Activated T-cell treated with anti-CD3 and anti-CD28 coated beads, Interleukin-2, amount 50 U/mL, for 4 hours (primary cell): ENCODE data around the gene UBE2I. TPM values are rescaled to one million over a fixed set of nuclear protein-coding genes. Genes with fewer than 3 reads are reported as not detected.
A peak's percentile ranks its signal among the peaks of the same experiment; 100 is the strongest.
"Not testable (repeated sequence)": the region's sequence is repeated elsewhere in the genome, so short reads cannot be mapped to it uniquely, and the experiment has no call there.

Experiments
- ATAC-seq, 2 donors: fragments of 200-7000 bp; cut with Tn5 transposase; one replicate each; pipeline ENCODE4 v1.10.0; 2021
- DNase-seq: peaks from one replicate; pipeline ENCODE4 v3.0.0-alpha.2; 2020
- H3K27me3 Mint-ChIP-seq: one replicate; pipeline ENCODE4 v1.8.0; 2021; ENCODE audit warnings: low read depth, mixed read lengths
- H3K36me3 Mint-ChIP-seq: one replicate; pipeline ENCODE4 v1.8.0; 2022; ENCODE audit warnings: mixed read lengths; ENCODE audit not compliant: insufficient read depth
- H3K4me1 Mint-ChIP-seq: one replicate; pipeline ENCODE4 v1.8.0; 2021; ENCODE audit warnings: low read depth, mixed read lengths
- H3K4me3 Mint-ChIP-seq: one replicate; pipeline ENCODE4 v1.8.0; 2021; ENCODE audit warnings: mild to moderate bottlenecking, moderate library complexity, mixed read lengths
- H3K9me3 Mint-ChIP-seq: one replicate; pipeline ENCODE4 v1.8.0; 2021; ENCODE audit warnings: mixed read lengths
- total RNA-seq, 3 donors: library from RNA; stranded (reverse); gene quantifications; one replicate each; pipeline ENCODE4 v1.2.1, GENCODE V29; 2021

The UBE2I gene
- total RNA-seq, 3 donors from 2014 or later, result 234 to 251 (median 247) TPM

DNA sequence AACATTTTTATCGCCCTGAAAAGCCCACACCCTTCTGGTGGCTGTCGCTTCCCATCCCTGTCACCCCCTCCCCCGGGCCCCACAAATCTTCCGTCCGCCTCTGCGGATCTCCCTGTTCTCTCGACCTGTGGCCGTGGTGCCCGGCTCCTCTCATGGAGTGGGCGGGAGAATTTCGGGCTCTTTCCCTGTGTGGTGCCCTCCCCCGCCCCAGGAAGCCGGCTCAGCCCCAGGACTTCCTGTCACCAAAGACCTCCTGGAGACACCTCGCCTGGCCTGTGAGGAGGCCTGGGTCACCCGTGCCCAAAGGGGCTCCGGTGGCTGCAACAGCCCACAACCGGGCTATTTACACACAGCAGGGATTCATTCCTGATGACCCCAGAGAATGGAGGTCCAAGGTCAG lies 26.1 kb upstream of the UBE2I start:
- Mint-ChIP-seq H3K27me3 (peaks cover 23% of the 10 kb centered on the region), H3K9me3 (no peaks in the 10 kb centered on the region), H3K36me3 (no peaks in the 10 kb centered on the region), H3K4me1 (no peaks in the 10 kb centered on the region), H3K4me3 (no peak overlapping the region)
- DNase-seq (no peak), ATAC-seq (no peak)

DNA sequence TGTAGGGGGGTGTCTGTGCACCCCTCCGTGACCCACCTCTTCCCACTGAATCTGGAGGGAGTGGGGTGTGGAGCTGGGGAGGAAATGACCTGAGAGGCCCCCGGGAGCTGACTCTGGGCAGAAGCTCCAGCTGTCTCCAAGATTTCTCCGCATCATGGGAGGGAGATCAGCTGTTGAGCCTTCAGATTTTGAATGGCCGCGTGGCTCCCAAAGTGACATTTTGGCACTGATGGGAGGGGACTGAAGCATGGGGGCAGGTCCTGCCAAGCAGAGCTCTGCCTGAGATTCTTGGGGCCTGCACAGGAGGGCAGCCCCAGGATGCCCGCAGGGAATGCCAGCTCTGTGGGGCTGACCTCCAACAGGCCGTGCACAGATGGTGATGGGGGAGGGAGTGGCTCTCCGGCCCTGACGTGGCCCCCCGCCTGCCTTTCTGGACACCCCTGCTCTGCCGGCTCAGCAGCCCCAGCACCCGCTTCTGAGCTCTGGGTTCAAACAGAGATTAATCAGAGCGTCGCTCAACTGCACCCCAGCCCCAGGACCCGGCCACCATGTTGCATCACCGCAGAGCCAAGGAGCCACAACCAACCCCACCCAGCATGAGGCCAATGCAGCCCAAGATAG lies 25.3 kb upstream of the UBE2I start:
- ATAC-seq, result no peak
- Mint-ChIP-seq H3K36me3 (no peaks in the 10 kb centered on the region), H3K4me3 (no peak overlapping the region), H3K9me3 (no peaks in the 10 kb centered on the region), H3K27me3 (peaks cover 26% of the 10 kb centered on the region), H3K4me1 (no peaks in the 10 kb centered on the region)
- DNase-seq, result no peak

GRCh38 chr16:1285669-1286512 lies 23.5 kb upstream of the UBE2I start:
- no peak for DNase-seq
- H3K4me1 Mint-ChIP-seq, result no peaks in the 10 kb centered on the region
- no peak overlapping the region for H3K4me3 Mint-ChIP-seq
- no peaks in the 10 kb centered on the region for H3K36me3 Mint-ChIP-seq
- ATAC-seq, result no peak
- H3K27me3 Mint-ChIP-seq, result peaks cover 40% of the 10 kb centered on the region
- H3K9me3 Mint-ChIP-seq, result no peaks in the 10 kb centered on the region

- ATAC-seq, result no peak
- H3K4me3 Mint-ChIP-seq, result no peak overlapping the region
Observed at GRCh38 chr16:1286513-1287094, 22.8 kb upstream of the UBE2I start.

GRCh38 chr16:1287982-1288670 lies 21.3 kb upstream of the UBE2I start:
- no peak for DNase-seq
- Mint-ChIP-seq H3K4me1 (no peaks in the 10 kb centered on the region), H3K27me3 (peaks cover 58% of the 10 kb centered on the region), H3K36me3 (no peaks in the 10 kb centered on the region), H3K9me3 (no peaks in the 10 kb centered on the region), H3K4me3 (no peak overlapping the region)
- ATAC-seq, result no peak

More at GRCh38 chr16:1286513-1287094, 22.8 kb upstream of the UBE2I start:
- Mint-ChIP-seq H3K9me3 (no peaks in the 10 kb centered on the region), H3K4me1 (no peaks in the 10 kb centered on the region), H3K27me3 (peaks cover 47% of the 10 kb centered on the region), H3K36me3 (no peaks in the 10 kb centered on the region)
- DNase-seq, result no peak

GRCh38 chr16:1288813-1289476 lies 20.5 kb upstream of the UBE2I start:
- no peaks in the 10 kb centered on the region for H3K9me3 Mint-ChIP-seq
- H3K4me1 Mint-ChIP-seq, result no peaks in the 10 kb centered on the region
- peak in 1 of 2 donors; percentile 53 for ATAC-seq
- H3K36me3 Mint-ChIP-seq, result no peaks in the 10 kb centered on the region
- no peak overlapping the region for H3K4me3 Mint-ChIP-seq
- DNase-seq, result no peak
- peaks cover 63% of the 10 kb centered on the region for H3K27me3 Mint-ChIP-seq

GRCh38 chr16:1289477-1289866 lies 20.0 kb upstream of the UBE2I start:
- Mint-ChIP-seq H3K4me1 (no peaks in the 10 kb centered on the region), H3K27me3 (peaks cover 63% of the 10 kb centered on the region), H3K9me3 (no peaks in the 10 kb centered on the region), H3K36me3 (no peaks in the 10 kb centered on the region), H3K4me3 (no peak overlapping the region)
- no peak for ATAC-seq
- DNase-seq, result no peak

DNA sequence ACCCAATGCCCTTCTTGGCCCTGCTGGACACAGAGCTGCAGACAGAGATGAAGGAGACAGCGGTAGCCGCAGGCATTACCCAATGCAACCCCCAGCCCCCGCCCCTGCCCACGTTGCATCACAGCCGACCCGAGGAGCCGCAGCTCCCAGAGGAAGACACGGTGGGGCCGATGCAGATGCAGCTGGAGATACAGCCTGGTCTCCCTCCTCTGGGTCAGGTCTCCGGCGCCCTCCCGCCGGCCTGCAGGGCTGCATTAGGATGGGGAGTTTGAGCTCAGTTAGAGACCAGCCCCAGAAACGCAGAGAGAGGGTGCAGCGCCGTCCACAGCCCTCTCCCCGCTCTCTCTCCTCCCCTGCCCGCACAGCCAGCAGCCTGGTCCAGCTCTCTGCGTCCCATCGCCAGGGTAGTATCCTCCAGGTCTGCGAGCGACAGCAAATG lies 19.4 kb upstream of the UBE2I start:
- ATAC-seq, result no peak
- Mint-ChIP-seq H3K4me3 (peak overlapping the region; percentile 13), H3K9me3 (no peaks in the 10 kb centered on the region), H3K27me3 (peaks cover 64% of the 10 kb centered on the region), H3K36me3 (no peaks in the 10 kb centered on the region), H3K4me1 (no peaks in the 10 kb centered on the region)
- DNase-seq, result no peak

DNA sequence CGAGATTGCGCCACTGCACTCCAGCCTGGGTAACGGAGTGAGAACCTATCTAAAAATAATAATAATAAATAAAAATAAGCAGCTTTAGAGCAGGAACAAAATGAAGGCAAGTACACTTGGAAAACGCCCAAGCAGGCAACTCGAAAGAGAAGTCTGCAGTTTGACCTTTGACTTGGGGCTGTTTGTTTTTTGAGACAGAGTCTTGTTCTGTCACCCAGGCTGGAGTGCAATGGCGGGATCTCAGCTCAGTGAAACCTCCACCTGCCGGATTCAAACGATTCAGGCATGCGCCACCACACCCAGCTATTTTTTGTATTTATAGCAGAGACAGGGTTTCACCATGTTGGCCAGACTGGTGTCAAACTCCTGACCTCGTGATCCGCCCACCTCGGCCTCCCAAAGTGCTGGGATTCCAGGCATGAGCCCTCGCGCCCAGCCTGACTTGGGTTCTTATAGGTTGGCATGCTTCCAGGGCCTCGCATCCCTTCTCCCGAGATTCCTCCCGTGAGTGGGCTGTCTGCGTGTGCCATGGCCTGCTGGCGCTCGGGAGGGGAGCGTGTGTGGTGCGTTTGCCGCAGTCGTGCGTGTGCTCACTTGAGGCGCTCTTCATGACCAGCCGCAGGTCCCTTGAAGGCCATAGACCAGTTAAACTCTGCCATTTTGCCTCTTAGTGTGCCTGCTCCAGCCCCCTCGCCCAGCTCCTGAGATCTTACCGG lies 18.4 kb upstream of the UBE2I start:
- Mint-ChIP-seq H3K9me3 (no peaks in the 10 kb centered on the region), H3K36me3 (no peaks in the 10 kb centered on the region), H3K4me1 (no peaks in the 10 kb centered on the region), H3K4me3 (no peak overlapping the region), H3K27me3 (peaks cover 64% of the 10 kb centered on the region)
- no peak for ATAC-seq
- no peak for DNase-seq

- H3K4me3 Mint-ChIP-seq, result no peak overlapping the region
- DNase-seq, result no peak
- no peaks in the 10 kb centered on the region for H3K9me3 Mint-ChIP-seq
- no peaks in the 10 kb centered on the region for H3K36me3 Mint-ChIP-seq
- no peak for ATAC-seq
- peaks cover 62% of the 10 kb centered on the region for H3K27me3 Mint-ChIP-seq
- H3K4me1 Mint-ChIP-seq, result no peaks in the 10 kb centered on the region
Observed at GRCh38 chr16:1291576-1291974, 17.9 kb upstream of the UBE2I start.

DNA sequence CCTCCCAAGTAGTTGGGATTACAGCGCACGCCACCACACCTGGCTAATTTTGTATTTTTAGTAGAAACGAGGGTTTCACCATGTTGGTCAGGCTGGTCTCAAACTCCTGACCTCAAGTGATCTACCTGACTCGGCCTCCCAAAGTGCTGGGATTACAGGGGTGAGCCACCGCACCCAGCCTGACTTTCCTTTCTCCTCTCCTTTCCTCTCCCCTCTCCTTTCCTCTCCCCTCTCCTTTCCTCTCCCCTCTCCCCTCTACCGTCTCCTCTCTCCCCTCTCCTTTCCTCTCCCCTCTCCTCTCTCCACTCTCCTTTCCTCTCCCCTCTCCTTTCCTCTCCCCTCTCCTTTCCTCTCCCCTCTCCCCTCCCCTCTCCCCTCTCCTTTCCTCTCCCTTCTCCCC lies 17.2 kb upstream of the UBE2I start:
- H3K4me1 Mint-ChIP-seq, H3K4me3 Mint-ChIP-seq, ATAC-seq, H3K9me3 Mint-ChIP-seq, H3K36me3 Mint-ChIP-seq, DNase-seq: not testable (repeated sequence)
- H3K27me3 Mint-ChIP-seq, result peaks cover 65% of the 10 kb centered on the region

DNA sequence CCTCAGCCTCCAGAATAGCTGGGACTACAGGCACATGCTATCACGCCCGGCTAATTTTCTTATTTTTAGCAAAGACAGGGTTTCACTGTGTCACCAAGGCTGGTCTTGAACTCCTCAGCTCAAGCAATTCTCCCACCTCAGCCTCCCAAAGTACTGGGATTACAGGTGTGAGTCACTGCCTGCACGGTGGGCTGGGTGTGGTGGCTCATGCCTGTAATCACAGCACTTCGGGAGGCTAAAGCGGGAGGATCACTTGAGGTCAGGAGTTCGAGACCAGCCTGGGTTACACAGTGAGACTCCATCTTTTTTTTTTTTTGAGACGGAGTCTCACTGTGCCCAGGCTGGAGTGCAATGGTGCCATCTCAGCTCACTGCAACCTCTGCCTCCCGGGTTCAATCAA lies 16.6 kb upstream of the UBE2I start:
- not testable (repeated sequence) for H3K4me1 Mint-ChIP-seq, DNase-seq, ATAC-seq, H3K9me3 Mint-ChIP-seq, H3K4me3 Mint-ChIP-seq, H3K36me3 Mint-ChIP-seq
- peaks cover 62% of the 10 kb centered on the region for H3K27me3 Mint-ChIP-seq

DNA sequence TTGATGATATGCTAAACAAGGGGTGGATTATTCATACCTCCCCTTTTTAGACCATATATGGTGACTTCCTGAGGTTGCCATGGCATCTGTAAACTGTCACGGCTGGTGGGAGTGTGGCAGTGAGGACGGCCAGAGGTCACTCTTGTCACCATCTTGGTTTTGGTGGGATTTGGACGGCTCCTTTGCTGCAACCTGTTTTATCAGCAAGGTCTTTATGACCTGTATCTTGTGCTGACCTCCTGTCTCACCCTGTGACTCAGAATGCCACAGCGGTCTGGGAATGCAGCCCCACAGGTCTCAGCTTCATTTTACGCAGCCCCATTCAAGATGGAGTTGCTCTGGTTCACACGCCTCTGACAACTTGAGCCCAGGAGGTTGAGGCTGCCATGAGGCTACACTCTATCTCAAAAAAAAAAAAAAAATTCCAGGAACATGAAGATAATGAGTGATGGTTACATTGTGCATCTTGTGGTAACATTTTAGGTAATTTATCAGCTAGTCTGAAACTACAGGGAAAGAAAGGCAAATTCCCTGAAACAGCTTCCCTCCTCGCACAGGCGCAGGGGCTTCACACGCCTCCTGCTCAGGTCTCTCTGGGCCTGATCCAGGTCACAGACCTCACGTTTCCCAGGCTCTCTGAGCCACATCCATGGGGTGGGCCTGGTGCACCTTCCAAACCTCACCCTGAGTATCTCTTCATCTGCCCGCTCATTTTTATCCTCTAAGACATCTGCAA lies 15.3 kb upstream of the UBE2I start:
- Mint-ChIP-seq H3K27me3 (peaks cover 56% of the 10 kb centered on the region), H3K4me3 (no peak overlapping the region), H3K4me1 (peaks cover 6% of the 10 kb centered on the region), H3K36me3 (no peaks in the 10 kb centered on the region), H3K9me3 (no peaks in the 10 kb centered on the region)
- ATAC-seq (no peak), DNase-seq (no peak)
